ENCODE measurements around the gene CAPN6. TPM values are rescaled to one million over a fixed set of nuclear protein-coding genes. Genes with fewer than 3 reads are reported as not detected.

Gene CAPN6
- total and polyA plus RNA-seq, 10 of the 15 experiments (the other 5 are each of a cell fraction or from before 2014, with no cell fraction given) = not detected

Other genes with a start within 250 kb of the CAPN6 start
- under 0.01 TPM in 1 of 2 replicates, not detected in the other for gene PAK3, start 174.3 kb downstream of the CAPN6 start, total RNA-seq (2014; rRNA removed)
- 0.04 and 0.05 TPM in 2 replicates for gene PAK3, start 174.3 kb downstream of the CAPN6 start, total RNA-seq (2014; rRNA removed; fragmentation: Illumina TruSeq; extraction: Trizol)
- 0.10 and 0.29 TPM in 2 replicates for gene PAK3, start 174.3 kb downstream of the CAPN6 start, total RNA-seq (2021)
- gene PAK3, start 174.3 kb downstream of the CAPN6 start, polyA plus RNA-seq (2011; rRNA removed) = 0.04 TPM in 1 of 2 replicates, not detected in the other
- gene PAK3, start 174.3 kb downstream of the CAPN6 start, polyA plus RNA-seq (2014; fragmentation: Illumina TruSeq; extraction: Trizol) = 0.03 TPM in 1 of 2 replicates, not detected in the other
- gene PAK3, start 174.3 kb downstream of the CAPN6 start, polyA plus RNA-seq (2014; fragmentation: Nextera tagmentation; extraction: Ambion mirVana) = under 1 TPM in 1 of 2 experiments, not detected in 1; 0.02 TPM
- gene PAK3, start 174.3 kb downstream of the CAPN6 start, polyA plus RNA-seq (2014; rRNA removed) = 0.01 TPM in 1 of 2 replicates, not detected in the other
- not detected for gene PAK3, start 174.3 kb downstream of the CAPN6 start, polyA plus RNA-seq (2016; fragmentation: Nextera tagmentation; extraction: Ambion mirVana)
- gene DCX, start 141.7 kb upstream of the CAPN6 start, total RNA-seq (2014; rRNA removed) = not detected in 2 replicates
- not detected in 2 replicates for gene DCX, start 141.7 kb upstream of the CAPN6 start, total RNA-seq (2014; rRNA removed; fragmentation: Illumina TruSeq; extraction: Trizol)
- gene DCX, start 141.7 kb upstream of the CAPN6 start, total RNA-seq (2021) = not detected in 2 replicates
- not detected in 2 replicates for gene DCX, start 141.7 kb upstream of the CAPN6 start, polyA plus RNA-seq (2011; rRNA removed)
- not detected in 2 replicates for gene DCX, start 141.7 kb upstream of the CAPN6 start, polyA plus RNA-seq (2014; fragmentation: Illumina TruSeq; extraction: Trizol)
- under 1 TPM in 1 of 2 experiments, not detected in 1; under 0.01 TPM for gene DCX, start 141.7 kb upstream of the CAPN6 start, polyA plus RNA-seq (2014; fragmentation: Nextera tagmentation; extraction: Ambion mirVana)
- not detected in 2 replicates for gene DCX, start 141.7 kb upstream of the CAPN6 start, polyA plus RNA-seq (2014; rRNA removed)
- not detected for gene DCX, start 141.7 kb upstream of the CAPN6 start, polyA plus RNA-seq (2016; fragmentation: Nextera tagmentation; extraction: Ambion mirVana)
- gene SERTM2, start 241.2 kb upstream of the CAPN6 start, total RNA-seq (2014; rRNA removed) = not detected in 2 replicates
- gene SERTM2, start 241.2 kb upstream of the CAPN6 start, total RNA-seq (2014; rRNA removed; fragmentation: Illumina TruSeq; extraction: Trizol) = not detected in 2 replicates
- gene SERTM2, start 241.2 kb upstream of the CAPN6 start, total RNA-seq (2021) = not detected in 2 replicates
- gene SERTM2, start 241.2 kb upstream of the CAPN6 start, polyA plus RNA-seq (2011; rRNA removed) = not detected in 2 replicates
- gene SERTM2, start 241.2 kb upstream of the CAPN6 start, polyA plus RNA-seq (2014; fragmentation: Illumina TruSeq; extraction: Trizol) = not detected in 2 replicates
- gene SERTM2, start 241.2 kb upstream of the CAPN6 start, polyA plus RNA-seq (2014; fragmentation: Nextera tagmentation; extraction: Ambion mirVana) = not detected
- not detected in 2 replicates for gene SERTM2, start 241.2 kb upstream of the CAPN6 start, polyA plus RNA-seq (2014; rRNA removed)
- gene SERTM2, start 241.2 kb upstream of the CAPN6 start, polyA plus RNA-seq (2016; fragmentation: Nextera tagmentation; extraction: Ambion mirVana) = not detected